DLD1 (cell line): ENCODE results near the gene POLE4.

ENCODE experiments used
- in situ Hi-C: cut with HindIII; loops from 2 replicates; pipeline ENCODE4 v1.10.0; 2017; ENCODE audit warnings: low sequenced_read_pairs

POLE4 gene

GRCh38 chr2:74939919-74940812, 18.3 kb upstream of the POLE4 start:
- in situ Hi-C loops, result no loop called here

- in situ Hi-C loops, result no loop called here
Measured at GRCh38 chr2:74941284-74941683, 17.2 kb upstream of the POLE4 start.

GRCh38 chr2:74942263-74942662, 16.2 kb upstream of the POLE4 start:
- in situ Hi-C loops, result no loop called here

- in situ Hi-C loops, result no loop called here
Measured at GRCh38 chr2:74944987-74945787, 13.3 kb upstream of the POLE4 start.

GRCh38 chr2:74945788-74946331, 12.6 kb upstream of the POLE4 start:
- in situ Hi-C loops, result no loop called here

GRCh38 chr2:74947703-74948102, 10.7 kb upstream of the POLE4 start:
- in situ Hi-C loops, result no loop called here

- in situ Hi-C loops, result no loop called here
Measured at GRCh38 chr2:74948779-74949178, 9.7 kb upstream of the POLE4 start.

- in situ Hi-C loops, result no loop called here
Measured at GRCh38 chr2:74951211-74951754, 7.2 kb upstream of the POLE4 start.

GRCh38 chr2:74952575-74952974, 5.9 kb upstream of the POLE4 start:
- in situ Hi-C loops, result no loop called here

- in situ Hi-C loops, result no loop called here
Measured at GRCh38 chr2:74953796-74954499, 4.5 kb upstream of the POLE4 start.

GRCh38 chr2:74954500-74954874, 4.0 kb upstream of the POLE4 start:
- in situ Hi-C loops, result no loop called here

- in situ Hi-C loops, result no loop called here
Measured at GRCh38 chr2:74957886-74958273, 563 bp upstream of the POLE4 start.

- in situ Hi-C loops, result no loop called here
Measured at GRCh38 chr2:74959106-74959751, 786 bp downstream of the POLE4 start.

GRCh38 chr2:74966887-74967286, 8.4 kb downstream of the POLE4 start:
- in situ Hi-C loops, result no loop called here

GRCh38 chr2:74975016-74975415, 16.6 kb downstream of the POLE4 start:
- in situ Hi-C loops, result no loop called here

- in situ Hi-C loops, result no loop called here
Measured at GRCh38 chr2:74979844-74980243, 21.4 kb downstream of the POLE4 start.

- in situ Hi-C loops, result no loop called here
Measured at GRCh38 chr2:74982577-74982976, 24.1 kb downstream of the POLE4 start.

GRCh38 chr2:74983631-74984392, 25.4 kb downstream of the POLE4 start:
- in situ Hi-C loops, result no loop called here

- in situ Hi-C loops, result no loop called here
Measured at GRCh38 chr2:74984947-74985637, 26.6 kb downstream of the POLE4 start.
